ENCODE data around the gene MEMO1. TPM values are rescaled to one million over a fixed set of nuclear protein-coding genes. Genes with fewer than 3 reads are reported as not detected.

Gene MEMO1
- total RNA-seq, 1 donor from 2014 or later: 59.6 TPM

- Mint-ChIP-seq H3K9me3 (ENCODE audit: unreplicated experiment) (no peaks in the 10 kb centered on the region), H3K27me3 (ENCODE audit: unreplicated experiment) (peaks cover 10% of the 10 kb centered on the region), H3K36me3 (ENCODE audit: low read depth, unreplicated experiment) (peaks cover 6% of the 10 kb centered on the region), H3K4me1 (ENCODE audit: unreplicated experiment) (peaks cover 22% of the 10 kb centered on the region), H3K27ac (ENCODE audit: unreplicated experiment) (no peak overlapping the region), H3K4me3 (ENCODE audit: unreplicated experiment) (no peak overlapping the region)
- DNase-seq (ENCODE audit: low spot score): no peak
- TF ChIP-seq, protein P1, sequence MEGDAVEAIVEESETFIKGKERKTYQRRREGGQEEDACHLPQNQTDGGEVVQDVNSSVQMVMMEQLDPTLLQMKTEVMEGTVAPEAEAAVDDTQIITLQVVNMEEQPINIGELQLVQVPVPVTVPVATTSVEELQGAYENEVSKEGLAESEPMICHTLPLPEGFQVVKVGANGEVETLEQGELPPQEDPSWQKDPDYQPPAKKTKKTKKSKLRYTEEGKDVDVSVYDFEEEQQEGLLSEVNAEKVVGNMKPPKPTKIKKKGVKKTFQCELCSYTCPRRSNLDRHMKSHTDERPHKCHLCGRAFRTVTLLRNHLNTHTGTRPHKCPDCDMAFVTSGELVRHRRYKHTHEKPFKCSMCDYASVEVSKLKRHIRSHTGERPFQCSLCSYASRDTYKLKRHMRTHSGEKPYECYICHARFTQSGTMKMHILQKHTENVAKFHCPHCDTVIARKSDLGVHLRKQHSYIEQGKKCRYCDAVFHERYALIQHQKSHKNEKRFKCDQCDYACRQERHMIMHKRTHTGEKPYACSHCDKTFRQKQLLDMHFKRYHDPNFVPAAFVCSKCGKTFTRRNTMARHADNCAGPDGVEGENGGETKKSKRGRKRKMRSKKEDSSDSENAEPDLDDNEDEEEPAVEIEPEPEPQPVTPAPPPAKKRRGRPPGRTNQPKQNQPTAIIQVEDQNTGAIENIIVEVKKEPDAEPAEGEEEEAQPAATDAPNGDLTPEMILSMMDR (IDR thresholded peaks at IDR 0.05; ENCODE audit: unreplicated experiment): no peak
Observed at GRCh38 chr2:32005371-32005976, 5.3 kb downstream of the MEMO1 start.

DNA sequence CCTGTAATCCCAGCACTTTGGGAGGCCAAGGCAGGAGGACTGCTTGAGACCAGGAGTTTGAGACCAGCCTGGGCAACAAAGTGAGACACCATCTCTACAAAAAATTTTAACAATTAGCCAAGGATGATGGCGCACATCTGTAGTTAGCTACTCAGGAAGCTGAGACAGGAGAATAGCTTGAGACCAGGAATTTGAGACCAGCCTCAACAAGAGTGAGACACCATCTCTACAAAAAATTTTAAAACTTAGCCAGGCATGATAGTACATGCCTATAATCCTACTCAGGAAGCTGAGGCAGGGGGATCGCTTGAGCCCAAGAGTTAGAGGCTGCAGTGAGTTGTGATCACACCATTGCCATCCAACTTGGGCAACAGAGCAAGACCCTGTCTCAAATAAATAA, 7.0 kb downstream of the MEMO1 start:
- H3K27me3 Mint-ChIP-seq (ENCODE audit: unreplicated experiment): peaks cover 4% of the 10 kb centered on the region
- no peak for DNase-seq (ENCODE audit: low spot score)
- H3K9me3 Mint-ChIP-seq (ENCODE audit: unreplicated experiment): no peaks in the 10 kb centered on the region
- peaks cover 18% of the 10 kb centered on the region for H3K4me1 Mint-ChIP-seq (ENCODE audit: unreplicated experiment)
- H3K27ac Mint-ChIP-seq (ENCODE audit: unreplicated experiment): no peak overlapping the region
- H3K36me3 Mint-ChIP-seq (ENCODE audit: low read depth, unreplicated experiment): peaks cover 2% of the 10 kb centered on the region
- no peak overlapping the region for H3K4me3 Mint-ChIP-seq (ENCODE audit: unreplicated experiment)
- TF ChIP-seq, protein P1 (IDR thresholded peaks at IDR 0.05; ENCODE audit: unreplicated experiment): no peak

GRCh38 chr2:32002406-32002805, 8.4 kb downstream of the MEMO1 start:
- Mint-ChIP-seq H3K27ac (ENCODE audit: unreplicated experiment) (no peak overlapping the region), H3K36me3 (ENCODE audit: low read depth, unreplicated experiment) (no peaks in the 10 kb centered on the region), H3K27me3 (ENCODE audit: unreplicated experiment) (peaks cover 3% of the 10 kb centered on the region), H3K4me1 (ENCODE audit: unreplicated experiment) (peaks cover 16% of the 10 kb centered on the region), H3K4me3 (ENCODE audit: unreplicated experiment) (no peak overlapping the region), H3K9me3 (ENCODE audit: unreplicated experiment) (no peaks in the 10 kb centered on the region)
- TF ChIP-seq, protein P1 (IDR thresholded peaks at IDR 0.05; ENCODE audit: unreplicated experiment): no peak
- no peak for DNase-seq (ENCODE audit: low spot score)

- TF ChIP-seq, protein P1 (IDR thresholded peaks at IDR 0.05; ENCODE audit: unreplicated experiment): no peak
- H3K4me3 Mint-ChIP-seq (ENCODE audit: unreplicated experiment): no peak overlapping the region
- H3K27ac Mint-ChIP-seq (ENCODE audit: unreplicated experiment): no peak overlapping the region
Observed at GRCh38 chr2:31999438-31999837, 11.4 kb downstream of the MEMO1 start.

GRCh38 chr2:31998731-31999383, 12.0 kb downstream of the MEMO1 start:
- Mint-ChIP-seq H3K4me3 (ENCODE audit: unreplicated experiment) (no peak overlapping the region), H3K27ac (ENCODE audit: unreplicated experiment) (no peak overlapping the region), H3K9me3 (ENCODE audit: unreplicated experiment) (no peaks in the 10 kb centered on the region), H3K4me1 (ENCODE audit: unreplicated experiment) (peaks cover 14% of the 10 kb centered on the region), H3K27me3 (ENCODE audit: unreplicated experiment) (peaks cover 3% of the 10 kb centered on the region), H3K36me3 (ENCODE audit: low read depth, unreplicated experiment) (no peaks in the 10 kb centered on the region)
- TF ChIP-seq, protein P1 (IDR thresholded peaks at IDR 0.05; ENCODE audit: unreplicated experiment): no peak
- DNase-seq (ENCODE audit: low spot score): no peak

More at GRCh38 chr2:31999438-31999837, 11.4 kb downstream of the MEMO1 start:
- no peak for DNase-seq (ENCODE audit: low spot score)
- Mint-ChIP-seq H3K36me3 (ENCODE audit: low read depth, unreplicated experiment) (no peaks in the 10 kb centered on the region), H3K9me3 (ENCODE audit: unreplicated experiment) (no peaks in the 10 kb centered on the region), H3K27me3 (ENCODE audit: unreplicated experiment) (peaks cover 3% of the 10 kb centered on the region), H3K4me1 (ENCODE audit: unreplicated experiment) (peaks cover 14% of the 10 kb centered on the region)
